Stimulated activated CD4-positive, alpha-beta T cell treated with anti-CD3 and anti-CD28 coated beads, Interleukin-4, amount 100 ng/mL, for 1 hour (primary cell): ENCODE results near the gene LGALS7B.
"Not testable (repeated sequence)": the region's sequence is repeated elsewhere in the genome, so short reads cannot be mapped to it uniquely, and the experiment has no call there.

Experiments
- DNase-seq: peaks from one replicate; pipeline ENCODE4 v3.0.0-alpha.2; 2020

The LGALS7B gene

GRCh38 chr19:38788478-38789243, at the start of gene LGALS7B:
TSS of gene LGALS7B (plus strand) at chr19:38789200. CDS start at chr19:38789227, 27 bp downstream.
- no peak for DNase-seq

GRCh38 chr19:38739440-38740256, 49.4 kb upstream of the LGALS7B start:
- no peak for DNase-seq

- no peak for DNase-seq
These were observed 48.8 kb upstream of the LGALS7B start for GRCh38 chr19:38740257-38740592.

- DNase-seq = no peak
These were observed 48.1 kb upstream of the LGALS7B start for GRCh38 chr19:38740932-38741331.

GRCh38 chr19:38741670-38742069, 47.3 kb upstream of the LGALS7B start:
- DNase-seq = no peak

GRCh38 chr19:38742296-38742695, 46.7 kb upstream of the LGALS7B start:
- DNase-seq = no peak

GRCh38 chr19:38742906-38743305, 46.1 kb upstream of the LGALS7B start:
- no peak for DNase-seq

GRCh38 chr19:38743394-38744297, 45.4 kb upstream of the LGALS7B start:
- DNase-seq = no peak

GRCh38 chr19:38744298-38744681, 44.7 kb upstream of the LGALS7B start, which contains the start of gene CAPN12:
TSS of gene CAPN12 (minus strand) at chr19:38744474. CDS start at chr19:38744165, 309 bp downstream.
- DNase-seq = no peak

- no peak for DNase-seq
These were observed 44.1 kb upstream of the LGALS7B start for GRCh38 chr19:38744874-38745273.

- DNase-seq = no peak
These were observed 43.7 kb upstream of the LGALS7B start for GRCh38 chr19:38745316-38745715.

GRCh38 chr19:38753783-38754182, 35.2 kb upstream of the LGALS7B start:
- not testable (repeated sequence) for DNase-seq

GRCh38 chr19:38754196-38754595, 34.8 kb upstream of the LGALS7B start:
- not testable (repeated sequence) for DNase-seq

- no peak for DNase-seq
These were observed 29.4 kb upstream of the LGALS7B start for GRCh38 chr19:38759590-38760003.

- not testable (repeated sequence) for DNase-seq
These were observed 28.0 kb upstream of the LGALS7B start for GRCh38 chr19:38760805-38761517.

GRCh38 chr19:38761884-38762389, 27.1 kb upstream of the LGALS7B start:
- not testable (repeated sequence) for DNase-seq

- DNase-seq = no peak
These were observed 25.2 kb upstream of the LGALS7B start for GRCh38 chr19:38763795-38764220.

- no peak for DNase-seq
These were observed 23.8 kb upstream of the LGALS7B start for GRCh38 chr19:38765214-38765613.

GRCh38 chr19:38766276-38767047, 22.5 kb upstream of the LGALS7B start:
- no peak for DNase-seq

GRCh38 chr19:38769635-38770211, 19.3 kb upstream of the LGALS7B start:
- DNase-seq = peak; percentile 89
